NCI-H345 treated with DMSO at 0.1 percent for 48 hours (cell line): ENCODE results near the gene DNER.
"Not testable (repeated sequence)": the region's sequence is repeated elsewhere in the genome, so short reads cannot be mapped to it uniquely, and the experiment has no call there.

Experiments
- DNase-seq: peaks from one replicate; lab custom pipeline; 2025; ENCODE audit not compliant: unreplicated experiment; lab: John Stamatoyannopoulos, UW

DNER gene

DNA sequence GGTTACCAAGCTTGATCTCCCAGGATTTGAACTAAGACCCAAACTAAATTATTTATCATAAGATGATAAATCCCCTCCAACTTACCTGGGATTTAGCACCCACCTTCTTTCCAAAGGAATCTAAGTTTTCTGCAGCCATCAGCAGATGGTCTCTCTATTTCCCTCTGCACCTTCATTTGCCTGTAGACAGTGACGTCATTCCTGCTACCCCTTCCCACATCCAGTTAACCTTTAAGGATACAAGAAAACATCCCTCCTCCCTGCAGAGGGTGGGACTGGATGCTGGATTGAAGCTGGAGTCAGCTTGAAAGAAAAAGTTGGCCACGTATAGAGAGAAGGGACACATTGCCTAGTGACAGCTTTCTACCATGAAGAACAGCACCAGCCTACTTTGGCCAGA, 3.7 kb upstream of the DNER start:
- no peak for DNase-seq

DNA sequence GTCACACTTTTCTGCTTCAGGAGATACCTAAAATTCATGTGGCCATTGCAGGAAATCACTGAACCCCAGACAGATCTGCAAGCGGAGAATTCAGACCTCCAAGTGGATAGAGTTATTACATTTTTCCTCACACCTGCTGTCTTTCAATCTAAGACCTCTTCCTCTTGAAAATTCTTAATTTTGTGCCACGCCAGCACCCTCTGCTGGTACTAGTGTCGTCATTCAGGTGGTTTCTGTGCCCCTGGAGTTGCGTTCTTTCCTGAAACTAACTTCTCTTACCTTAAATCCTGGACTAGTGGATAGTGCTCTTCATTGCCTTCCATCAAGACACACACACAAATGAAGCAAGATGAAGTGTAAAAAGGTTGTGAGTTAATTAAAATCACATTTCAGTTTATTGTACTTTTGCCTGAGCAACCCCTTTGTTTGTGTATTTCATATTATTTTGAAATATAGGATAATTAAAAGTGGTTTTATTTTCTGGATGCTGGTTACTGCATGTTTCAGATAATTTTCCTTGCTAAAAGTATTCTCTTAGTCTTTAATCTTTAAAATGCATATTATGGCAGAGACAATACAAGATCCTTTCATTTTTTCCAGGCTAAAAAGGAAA, 1.6 kb upstream of the DNER start:
- DNase-seq, result peak; percentile 79

DNA sequence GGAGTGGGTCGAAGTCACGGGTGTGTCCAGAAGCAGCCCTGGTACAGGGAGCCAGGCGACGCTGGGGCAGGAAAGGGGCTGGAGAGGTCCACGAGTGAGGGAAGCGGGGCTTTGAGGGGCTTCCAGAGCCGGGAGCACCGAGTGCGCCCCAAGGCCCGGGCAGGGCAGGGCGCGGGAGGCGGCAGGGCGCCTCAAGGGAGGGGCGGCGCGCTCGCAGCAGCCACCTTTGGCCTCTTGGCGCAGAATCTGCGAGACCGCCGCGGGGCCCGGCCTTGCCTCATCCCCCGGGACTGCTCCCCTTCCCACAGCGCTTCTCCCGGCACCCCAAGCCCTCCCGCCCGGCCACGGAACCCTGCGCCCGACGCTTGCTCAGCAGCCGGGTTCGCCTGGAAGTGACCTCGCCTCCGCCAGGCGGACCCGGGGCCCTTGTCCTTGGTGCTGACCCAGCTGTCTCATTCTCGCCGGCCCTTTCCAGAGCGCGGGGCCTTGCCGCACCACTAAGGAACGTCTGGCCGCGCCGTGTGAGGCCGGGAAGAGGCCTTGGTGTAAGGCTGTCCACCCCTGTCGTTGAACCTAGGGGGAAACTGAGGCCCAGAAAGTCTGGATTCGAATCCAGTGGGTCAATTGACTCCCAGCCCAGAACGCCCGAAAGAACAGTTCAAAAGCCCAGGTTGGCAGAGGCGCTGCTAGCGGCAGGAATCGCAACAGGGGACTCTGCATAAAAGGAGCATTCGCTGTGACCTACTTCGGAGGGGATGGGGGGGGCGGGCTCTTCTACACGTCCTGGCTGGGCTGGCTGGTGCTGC, 584 bp upstream of the DNER start:
- peak; percentile 67 for DNase-seq

DNA sequence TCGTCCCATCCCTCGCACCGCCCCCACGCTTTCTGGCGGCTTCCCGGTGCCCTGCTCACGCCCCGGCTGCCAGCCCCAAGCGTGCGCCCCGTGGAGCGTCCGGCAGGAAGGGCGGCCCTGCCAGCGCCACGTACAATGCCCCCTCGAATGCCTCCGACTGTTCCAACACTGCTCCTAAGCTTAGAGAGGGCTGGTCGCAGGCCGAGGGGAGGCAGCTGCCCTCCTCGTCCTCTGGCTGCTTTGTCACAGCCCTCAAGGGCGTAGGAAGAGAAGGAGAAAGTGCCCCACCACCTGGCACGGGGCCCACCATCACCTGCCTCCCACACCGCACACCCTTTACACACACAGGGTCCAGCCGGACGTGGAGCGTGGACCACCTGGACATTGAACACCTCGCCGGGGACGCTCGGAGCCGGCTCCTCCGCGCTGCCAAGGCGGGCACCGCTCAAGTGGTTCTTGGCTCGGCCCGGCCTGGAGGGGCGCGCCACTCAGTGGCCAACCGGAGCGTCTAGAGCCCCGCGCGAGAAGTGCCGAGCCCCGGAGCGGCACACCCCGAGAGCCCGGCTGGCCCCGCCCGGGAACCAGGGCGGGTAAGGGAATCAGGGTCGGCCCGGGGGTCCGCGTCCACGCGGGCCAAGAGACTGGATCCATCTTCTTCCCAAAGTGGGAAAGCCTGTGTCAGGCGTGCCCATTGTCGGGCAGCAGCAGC, 830 bp downstream of the DNER start:
- DNase-seq, result peak; percentile 63

DNA sequence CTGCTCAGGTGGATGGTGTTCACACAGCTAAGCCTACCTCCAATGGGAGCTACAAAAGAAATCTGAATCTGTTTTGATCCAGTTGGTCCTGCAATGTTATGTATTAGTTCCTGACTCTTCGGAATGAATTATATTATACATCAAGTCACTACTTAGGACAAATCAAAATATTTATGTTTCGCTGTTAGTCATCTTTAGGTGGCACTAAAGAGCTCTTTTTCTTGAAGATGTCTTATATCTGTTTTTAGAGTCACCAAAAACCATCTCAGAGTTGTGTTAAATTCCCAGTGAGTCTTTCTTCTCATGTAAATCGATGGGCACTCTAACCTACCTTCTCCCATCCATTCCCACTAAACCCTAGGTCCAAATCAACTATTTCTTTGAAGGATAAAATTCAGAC, 2.2 kb downstream of the DNER start:
- no peak for DNase-seq

DNA sequence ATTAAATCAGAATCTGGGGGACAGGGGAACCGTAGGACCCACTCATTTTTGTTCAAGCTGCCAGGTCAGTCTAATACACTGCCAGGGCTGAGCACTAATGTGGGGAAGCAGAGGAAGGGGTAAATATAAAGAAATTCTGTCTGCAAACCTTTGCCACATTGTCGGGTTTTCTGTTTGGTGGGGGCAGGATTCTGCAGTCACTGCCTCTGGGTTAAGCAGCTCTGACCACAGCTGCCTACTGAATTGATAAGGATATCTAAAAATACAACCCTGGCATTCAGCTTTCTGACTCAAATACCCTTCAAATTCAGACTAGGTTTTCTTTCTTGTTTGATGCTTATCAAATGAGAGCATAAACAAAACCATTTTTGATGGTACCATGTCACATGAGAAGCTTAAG, 6.0 kb downstream of the DNER start:
- DNase-seq, result no peak

DNA sequence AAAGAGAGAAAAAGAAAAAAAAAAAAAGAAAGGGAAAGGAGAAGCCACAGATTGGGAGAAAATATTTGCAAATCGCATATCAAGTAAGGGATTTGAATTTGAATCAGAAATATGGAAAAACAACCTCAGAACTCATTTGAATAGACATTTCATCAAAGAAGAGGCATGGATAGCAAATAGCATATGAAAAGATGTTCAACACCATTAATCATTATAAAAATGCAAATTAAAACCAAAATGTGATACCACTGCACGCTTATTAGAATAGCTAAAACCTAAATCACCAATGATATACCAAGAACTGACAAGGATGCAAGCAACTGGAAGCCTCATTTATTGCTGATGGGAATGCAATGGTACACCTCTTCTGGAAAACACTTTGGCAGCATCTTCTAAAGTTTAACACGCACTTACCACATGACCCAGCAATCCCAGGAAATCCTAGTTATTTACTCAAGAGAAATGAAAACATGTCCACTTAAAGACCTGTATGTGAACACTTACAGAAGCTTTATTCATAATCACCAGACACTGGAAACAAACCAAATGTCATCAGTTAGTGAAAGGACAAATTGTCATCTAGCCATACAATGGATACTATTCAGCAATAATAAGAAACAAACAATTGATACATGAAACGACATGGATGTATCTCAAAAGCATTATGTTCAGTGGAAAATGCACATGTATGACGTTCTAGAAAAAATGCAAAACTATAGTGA, 10.3 kb downstream of the DNER start:
- DNase-seq, result no peak

DNA sequence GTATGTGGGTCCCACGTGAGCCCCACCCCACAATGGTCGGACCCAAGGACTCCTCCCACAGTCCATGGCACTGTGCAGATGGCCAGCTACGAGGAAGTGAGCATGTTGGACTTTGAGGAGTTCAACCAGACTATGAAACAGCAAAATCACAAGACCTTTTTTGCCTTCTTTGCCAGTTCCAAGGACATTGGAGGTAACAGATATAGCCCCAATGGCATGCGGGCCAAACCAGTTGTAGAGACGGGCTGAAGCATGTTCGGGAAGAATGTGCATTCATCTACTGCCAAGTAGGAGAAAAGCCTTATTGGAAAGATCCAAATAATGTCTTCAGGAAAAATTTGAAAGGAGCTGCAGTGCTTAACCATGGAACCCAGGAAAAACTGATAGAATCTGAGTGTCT, 12.6 kb downstream of the DNER start:
- no peak for DNase-seq

DNA sequence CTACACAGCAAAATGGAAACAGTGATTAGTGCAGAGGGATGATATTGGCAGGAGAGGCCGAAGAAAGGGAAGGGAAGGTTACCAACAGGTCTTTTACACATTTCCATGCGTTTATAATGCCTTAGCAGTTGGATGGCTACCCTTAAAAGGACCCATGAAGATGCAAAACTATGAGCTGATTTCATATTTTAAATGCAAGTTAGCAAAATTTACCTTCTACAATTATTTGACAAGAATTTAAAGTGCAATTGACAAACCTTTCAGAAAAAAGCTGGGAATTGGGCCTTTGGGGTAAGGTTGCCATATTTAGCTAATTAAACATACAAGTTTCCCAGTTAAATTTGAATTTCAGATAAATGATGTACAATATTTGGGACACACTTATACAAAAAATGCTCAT, 13.3 kb downstream of the DNER start:
- no peak for DNase-seq

DNA sequence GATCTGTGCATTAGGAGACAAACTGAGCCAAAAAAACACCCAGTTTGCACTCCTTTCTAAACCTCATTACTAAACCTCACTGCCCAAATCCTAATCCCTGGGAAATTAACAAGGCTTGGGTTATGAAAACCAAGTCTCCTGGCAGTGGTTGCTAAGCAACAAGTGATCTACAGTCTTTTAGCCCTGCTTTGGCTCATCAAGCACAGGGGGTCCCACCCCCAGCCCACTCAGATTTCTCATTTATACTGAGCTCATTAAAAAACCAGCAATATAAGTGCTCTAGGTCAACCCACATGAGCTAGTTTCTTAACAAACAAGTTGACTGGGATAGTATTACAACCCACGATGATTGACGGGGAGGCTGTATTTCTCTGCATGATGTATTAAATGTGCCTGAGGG, 18.4 kb downstream of the DNER start:
- no peak for DNase-seq

DNA sequence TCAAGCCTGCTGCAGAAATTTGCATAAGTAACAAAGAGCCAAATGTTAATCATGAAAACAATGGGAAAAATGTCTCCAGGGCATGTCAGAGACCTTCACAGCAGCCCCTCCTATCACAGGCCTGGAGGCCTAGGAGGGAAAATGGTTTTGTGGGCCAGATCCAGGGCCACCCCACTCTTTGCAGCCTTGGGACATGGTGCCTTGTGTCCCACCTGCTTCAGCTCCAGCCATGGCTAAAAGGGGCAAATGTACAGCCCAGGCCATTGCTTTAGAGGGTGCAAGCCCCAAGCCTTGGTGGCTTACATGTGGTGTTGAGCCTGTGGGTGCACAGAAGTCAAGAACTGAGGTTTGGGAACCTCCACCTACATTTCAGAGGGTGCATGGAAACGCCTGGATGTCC, 20.5 kb downstream of the DNER start:
- not testable (repeated sequence) for DNase-seq

DNA sequence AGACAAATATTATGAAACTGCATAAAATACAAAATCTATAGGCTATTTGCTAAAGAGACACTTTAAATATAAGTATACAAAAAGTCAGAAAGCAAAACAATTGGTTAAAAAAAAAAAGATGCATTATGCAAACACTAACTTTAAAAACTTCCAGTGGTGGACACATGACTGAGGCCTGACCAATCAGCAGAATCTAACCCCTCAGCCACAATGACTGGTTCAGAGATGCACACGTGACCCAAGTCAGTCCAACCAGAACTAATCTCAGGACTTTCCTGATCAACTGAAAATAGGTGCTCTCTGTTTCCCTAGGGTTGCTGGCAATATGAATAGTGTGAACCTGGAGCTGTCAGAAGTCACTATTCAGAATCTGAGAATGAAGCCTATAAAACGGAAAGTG, 22.7 kb downstream of the DNER start:
- DNase-seq, result no peak

DNA sequence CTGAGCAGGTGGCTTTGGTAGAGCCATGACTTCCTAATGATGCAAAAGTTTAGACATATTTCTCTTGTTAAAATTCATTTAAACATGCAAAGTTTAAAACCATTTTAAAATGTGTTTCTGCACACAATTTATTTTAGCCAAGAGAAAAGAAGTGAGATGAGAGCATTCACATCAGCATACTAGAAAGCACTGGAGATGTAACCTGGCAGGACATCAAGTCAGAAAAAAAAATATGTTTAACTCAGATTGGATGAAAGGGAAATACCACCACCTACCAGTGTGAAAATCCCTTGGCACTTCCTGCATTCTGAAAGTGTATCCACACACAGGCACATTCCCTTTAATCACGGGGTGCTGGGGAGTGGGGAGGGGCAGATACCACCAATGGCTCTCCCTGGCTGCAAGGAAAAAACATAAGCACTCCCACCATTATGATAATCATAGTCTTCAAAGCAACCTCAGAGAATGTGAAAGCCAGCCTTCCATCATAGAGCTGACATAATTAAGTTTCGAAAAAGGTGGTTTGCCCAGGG, 25.0 kb downstream of the DNER start:
- DNase-seq, result no peak

DNA sequence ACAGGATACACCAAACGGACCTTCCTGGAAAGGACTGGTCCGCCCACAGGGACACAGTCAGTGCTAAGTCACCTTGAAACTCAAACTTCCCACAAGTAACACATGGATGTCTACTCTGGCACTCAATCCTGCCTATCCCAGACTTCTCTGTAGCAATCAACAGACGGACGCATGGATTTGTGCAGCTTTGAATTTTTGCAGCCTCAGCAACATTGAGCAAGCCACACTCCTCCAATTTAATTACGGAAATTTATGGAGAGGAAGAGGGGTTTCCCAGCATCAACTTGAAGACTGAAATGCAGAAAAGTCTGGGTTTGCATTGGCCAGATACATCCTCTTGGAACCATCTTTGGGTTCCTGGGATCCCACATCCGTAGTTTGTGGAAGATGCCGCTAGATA, 26.2 kb downstream of the DNER start:
- DNase-seq, result no peak

DNA sequence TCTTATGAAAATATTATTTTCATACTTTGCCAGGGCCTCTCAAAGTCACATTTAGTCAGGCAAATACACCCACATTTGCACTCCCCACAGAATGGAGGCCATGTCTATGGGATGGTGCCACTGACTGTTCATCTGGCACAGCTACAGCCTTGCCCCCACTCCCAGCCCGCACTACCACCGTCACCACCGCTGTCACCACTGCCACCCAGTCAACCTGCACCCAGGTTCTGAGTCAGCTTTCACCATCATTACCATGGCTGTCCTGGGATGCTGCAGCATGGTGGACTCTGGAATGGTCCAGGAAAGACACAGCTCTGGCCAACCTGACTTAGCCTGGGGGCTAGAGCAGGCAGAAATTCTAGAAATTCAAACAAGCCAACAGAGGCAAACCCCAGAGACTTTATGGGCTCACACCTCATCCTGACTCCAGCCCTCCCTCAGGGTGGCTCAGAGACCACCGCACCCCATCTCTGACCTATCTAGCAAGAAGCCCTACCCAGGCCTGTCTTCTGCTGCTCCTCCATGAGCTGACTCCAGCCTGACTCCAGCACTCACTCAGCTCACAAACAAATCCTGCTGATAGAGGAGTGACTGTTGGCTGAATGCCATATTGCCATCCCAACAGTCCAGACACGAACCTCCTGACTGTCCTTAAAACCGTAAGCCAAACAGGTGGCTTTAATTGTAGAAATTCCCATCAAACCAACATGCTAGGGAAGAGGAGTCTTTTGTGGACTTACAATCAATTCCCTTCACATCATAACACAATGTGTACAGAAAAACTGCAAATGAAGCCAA, 28.0 kb downstream of the DNER start:
- peak; percentile 86 for DNase-seq

DNA sequence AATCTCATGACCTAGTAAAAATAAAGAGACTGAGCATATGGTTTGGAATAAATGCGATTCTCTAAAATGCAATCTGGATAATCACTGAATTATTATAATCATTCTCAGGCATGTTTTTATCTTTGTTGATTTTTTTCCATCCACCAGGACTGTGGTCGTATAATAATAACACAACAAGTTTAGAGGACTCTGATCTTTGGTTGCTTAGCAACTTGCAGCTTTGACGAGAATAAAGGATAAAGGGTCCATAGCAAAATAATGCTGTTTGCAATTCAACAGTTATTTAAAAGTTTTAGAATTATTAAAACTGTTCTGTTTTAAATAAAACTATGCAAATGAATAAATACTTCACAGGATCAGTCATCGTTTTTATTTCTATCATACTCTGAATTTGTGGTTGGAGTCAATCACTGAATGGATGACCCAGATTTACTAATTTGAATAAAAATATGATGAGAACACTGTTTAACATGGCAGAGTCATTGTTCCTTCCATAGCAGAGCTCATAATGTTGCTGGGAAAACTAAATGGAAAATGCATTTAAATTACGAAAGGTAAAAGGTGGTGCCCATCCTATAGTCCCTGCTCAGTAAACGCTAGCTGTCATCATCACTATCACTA, 29.3 kb downstream of the DNER start:
- no peak for DNase-seq

DNA sequence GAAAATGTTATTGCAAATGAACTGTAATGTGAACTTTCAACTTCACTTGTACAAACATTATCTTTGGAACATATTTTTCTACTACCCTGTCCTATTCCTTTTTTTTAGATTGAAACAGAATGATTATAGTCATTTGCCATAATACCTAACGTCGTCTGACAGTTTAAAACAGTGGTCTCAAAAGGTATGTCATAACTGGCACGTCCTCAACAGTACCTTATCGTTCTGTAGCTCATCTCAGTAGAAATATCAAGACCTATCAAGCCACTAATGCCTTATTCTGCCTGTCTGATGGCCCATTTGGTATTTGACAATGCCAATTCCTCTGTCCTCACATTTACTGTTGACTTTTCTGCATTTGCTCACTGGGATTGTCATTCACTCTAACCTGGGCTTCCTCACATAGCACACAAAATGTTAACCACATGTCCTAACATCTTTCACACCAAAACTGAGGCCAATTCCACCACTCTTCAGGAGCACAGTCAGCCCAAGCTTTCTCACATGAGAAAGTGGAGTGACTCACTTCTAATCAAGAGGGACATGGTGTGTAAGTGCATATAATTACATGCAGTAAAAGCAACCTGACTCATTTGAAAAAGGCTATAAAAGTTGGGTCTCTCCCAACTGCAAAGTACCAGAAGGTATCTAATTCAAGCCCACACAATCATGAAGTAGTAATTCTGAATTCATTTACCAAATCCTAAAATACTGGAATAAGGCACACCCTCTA, 34.8 kb downstream of the DNER start:
- no peak for DNase-seq

DNA sequence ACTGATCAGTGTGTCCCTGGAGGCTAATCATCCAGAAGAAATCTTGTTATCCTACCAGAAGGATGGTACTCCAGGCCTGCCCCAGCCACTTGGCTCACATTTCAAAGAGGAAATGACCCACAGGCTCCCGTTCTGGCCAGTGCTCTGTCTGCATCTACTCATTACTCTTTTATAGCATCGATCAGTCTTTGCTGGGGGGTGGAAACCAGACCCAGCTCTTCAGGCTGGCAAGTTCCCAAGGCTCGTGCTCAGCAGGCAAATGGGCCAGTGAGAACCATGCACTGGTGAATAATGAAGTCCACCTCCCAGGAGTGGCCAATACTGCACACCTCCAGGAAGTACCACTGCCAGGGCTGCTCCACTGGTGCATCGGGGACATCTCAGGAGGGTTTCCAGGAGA, 38.8 kb downstream of the DNER start:
- DNase-seq, result no peak

DNA sequence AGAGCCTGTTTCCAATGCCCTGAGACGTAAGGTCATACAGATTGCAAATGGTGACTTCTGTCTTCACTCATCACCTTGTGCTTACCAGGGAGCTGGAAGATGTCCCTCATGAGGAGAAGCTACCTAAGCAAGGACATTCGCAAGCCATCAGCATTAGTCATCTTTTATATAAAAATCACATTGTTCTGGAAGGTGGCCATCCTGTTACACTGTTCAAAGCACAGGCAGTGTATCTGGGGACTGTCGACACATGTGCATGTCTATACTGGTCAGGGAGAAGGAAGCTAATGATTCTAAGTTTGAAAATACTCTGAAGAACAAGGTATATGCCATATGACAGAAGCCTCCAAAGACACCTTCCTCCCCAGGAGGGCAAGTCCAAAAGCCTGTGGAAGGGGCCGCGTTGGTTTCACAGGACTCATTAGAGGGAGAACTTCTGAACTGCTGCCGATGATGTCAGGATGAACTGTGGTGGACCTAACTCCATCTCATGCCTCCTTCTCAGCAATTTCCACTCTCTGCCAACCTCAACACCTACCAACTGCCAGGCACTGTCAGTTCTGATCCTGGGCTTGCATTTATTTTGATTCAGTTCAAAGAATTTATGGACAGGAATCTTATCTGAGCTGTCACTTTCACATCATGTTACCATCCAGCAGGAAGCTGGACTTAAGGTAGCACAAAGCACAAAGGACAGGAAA, 39.4 kb downstream of the DNER start:
- no peak for DNase-seq
